ENCODE measurements around the gene MACROD2. TPM values are rescaled to one million over a fixed set of nuclear protein-coding genes. Genes with fewer than 3 reads are reported as not detected.

Gene MACROD2
- total RNA-seq, 3 donors from 2014 or later = 3.2 to 7.6 (median 6.4) TPM

DNA sequence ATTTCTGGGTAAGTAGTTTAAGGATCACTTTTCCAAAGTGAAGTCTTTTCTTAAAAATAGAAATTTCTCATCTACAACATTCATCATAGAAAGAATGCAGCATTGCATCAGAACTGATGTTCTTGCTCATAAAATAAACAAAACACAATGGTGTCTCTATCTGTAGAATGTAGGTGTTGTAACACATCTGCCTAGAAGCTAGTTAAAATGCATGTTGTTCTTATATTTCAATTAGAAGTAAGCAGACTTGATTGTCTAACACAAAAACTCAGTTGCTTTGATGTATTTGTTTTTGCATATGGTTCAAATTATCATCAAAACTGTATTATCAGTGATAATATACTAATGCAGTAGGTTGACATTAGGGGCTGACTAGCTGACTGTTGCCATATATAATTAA lies 996.8 kb downstream of the MACROD2 start:
- H3K4me1 ChIP-seq (ENCODE audit: low read depth) = peaks cover under 1% of the 10 kb centered on the region
- ATAC-seq (no peak), DNase-seq (no peak)
- intact Hi-C loops (cut with DNase I, micrococcal nuclease) = no loop called here
- no peaks in the 10 kb centered on the region for H3K36me3 ChIP-seq (ENCODE audit: low read depth)
- no peak overlapping the region for H3K4me3 ChIP-seq
- H3K9me3 ChIP-seq = no peaks in the 10 kb centered on the region
- TF ChIP-seq, protein P1, sequence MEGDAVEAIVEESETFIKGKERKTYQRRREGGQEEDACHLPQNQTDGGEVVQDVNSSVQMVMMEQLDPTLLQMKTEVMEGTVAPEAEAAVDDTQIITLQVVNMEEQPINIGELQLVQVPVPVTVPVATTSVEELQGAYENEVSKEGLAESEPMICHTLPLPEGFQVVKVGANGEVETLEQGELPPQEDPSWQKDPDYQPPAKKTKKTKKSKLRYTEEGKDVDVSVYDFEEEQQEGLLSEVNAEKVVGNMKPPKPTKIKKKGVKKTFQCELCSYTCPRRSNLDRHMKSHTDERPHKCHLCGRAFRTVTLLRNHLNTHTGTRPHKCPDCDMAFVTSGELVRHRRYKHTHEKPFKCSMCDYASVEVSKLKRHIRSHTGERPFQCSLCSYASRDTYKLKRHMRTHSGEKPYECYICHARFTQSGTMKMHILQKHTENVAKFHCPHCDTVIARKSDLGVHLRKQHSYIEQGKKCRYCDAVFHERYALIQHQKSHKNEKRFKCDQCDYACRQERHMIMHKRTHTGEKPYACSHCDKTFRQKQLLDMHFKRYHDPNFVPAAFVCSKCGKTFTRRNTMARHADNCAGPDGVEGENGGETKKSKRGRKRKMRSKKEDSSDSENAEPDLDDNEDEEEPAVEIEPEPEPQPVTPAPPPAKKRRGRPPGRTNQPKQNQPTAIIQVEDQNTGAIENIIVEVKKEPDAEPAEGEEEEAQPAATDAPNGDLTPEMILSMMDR (IDR thresholded peaks at IDR 0.05) = no peak

DNA sequence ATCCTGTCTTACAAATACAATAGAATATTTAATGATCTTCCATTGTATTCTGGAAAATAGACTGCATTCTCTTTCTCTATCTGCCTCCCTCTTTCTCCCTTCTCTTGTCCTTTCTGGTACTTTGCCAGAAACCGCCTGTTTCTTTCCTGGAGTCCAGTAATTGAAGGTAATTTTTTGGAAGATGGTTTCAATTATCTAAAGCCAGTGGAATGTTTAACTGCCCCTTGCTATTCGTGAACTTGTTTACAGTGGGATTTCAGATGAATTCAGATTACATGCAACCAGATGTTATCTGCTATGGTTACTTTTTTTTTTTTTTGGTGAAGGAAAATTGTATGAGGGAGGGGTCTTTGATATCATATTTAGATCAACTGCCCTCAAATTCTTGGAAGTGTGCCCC lies 997.6 kb downstream of the MACROD2 start:
- ATAC-seq (no peak), DNase-seq (no peak)
- H3K36me3 ChIP-seq (ENCODE audit: low read depth) = no peaks in the 10 kb centered on the region
- TF ChIP-seq, protein P1 (IDR thresholded peaks at IDR 0.05) = no peak
- no peak overlapping the region for H3K4me3 ChIP-seq
- intact Hi-C loops (cut with DNase I, micrococcal nuclease) = no loop called here
- no peaks in the 10 kb centered on the region for H3K4me1 ChIP-seq (ENCODE audit: low read depth)
- no peaks in the 10 kb centered on the region for H3K9me3 ChIP-seq

DNA sequence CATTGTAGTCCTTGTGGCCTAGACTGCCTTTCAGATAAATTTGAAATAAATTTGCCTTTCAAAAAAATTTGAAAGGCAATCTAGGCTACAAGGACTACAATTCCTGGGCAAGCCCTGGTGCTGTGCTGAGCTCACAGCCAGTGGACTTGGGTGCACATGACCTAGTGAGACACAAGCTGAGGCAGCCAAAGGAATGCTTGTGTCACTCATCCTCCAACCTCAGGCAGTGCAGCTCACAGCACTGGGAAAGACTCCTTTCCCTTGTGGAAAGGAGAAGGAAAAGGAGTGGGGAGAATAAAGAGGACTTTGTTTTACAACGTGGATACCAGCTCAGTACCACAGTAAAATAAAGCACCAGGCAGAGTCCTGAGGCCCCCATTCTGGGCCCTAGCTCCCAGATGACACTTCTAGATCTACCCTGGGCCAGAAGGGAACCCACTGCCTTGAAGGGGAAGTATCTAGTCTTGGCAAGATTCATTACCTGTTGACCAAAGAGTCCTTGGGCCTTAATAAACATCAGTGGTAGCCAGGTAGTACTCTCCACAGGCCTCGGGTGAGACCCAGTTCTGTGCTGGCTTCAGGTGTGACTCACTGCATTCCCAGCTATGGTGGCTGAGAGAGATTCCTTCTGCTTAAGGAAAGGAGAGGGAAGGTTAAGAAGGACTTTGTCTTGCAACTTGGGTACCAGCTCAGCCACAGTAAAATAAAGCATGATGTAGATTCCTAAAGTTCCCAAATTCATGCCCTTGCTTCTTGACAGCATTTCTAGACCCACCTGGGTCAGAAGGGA lies 1001.8 kb downstream of the MACROD2 start:
- DNase-seq (no peak), ATAC-seq (no peak)
- H3K9me3 ChIP-seq = no peaks in the 10 kb centered on the region
- H3K36me3 ChIP-seq (ENCODE audit: low read depth) = no peaks in the 10 kb centered on the region
- no peaks in the 10 kb centered on the region for H3K4me1 ChIP-seq (ENCODE audit: low read depth)
- H3K4me3 ChIP-seq = no peak overlapping the region
- intact Hi-C loops (cut with DNase I, micrococcal nuclease) = no loop called here
- TF ChIP-seq, protein P1 (IDR thresholded peaks at IDR 0.05) = no peak

DNA sequence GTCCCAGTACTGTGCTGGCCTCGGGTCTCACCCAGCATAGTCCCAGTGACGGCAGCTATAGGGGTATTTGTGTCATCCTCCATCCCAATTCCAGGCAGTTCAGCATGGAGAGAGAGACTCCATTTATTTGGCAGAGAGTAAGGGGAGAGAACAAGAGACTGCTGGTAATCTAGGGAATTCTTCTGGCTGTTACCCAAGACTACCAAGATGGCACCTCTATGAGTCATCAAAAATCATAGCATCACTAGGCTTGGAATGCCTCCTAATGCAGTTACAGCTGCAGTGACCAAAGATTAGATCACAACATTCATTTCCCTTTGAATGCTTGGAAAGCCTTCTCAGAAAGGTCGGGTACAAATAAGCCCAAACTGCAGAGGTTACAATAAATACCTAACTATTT lies 1002.5 kb downstream of the MACROD2 start:
- DNase-seq = no peak
- ATAC-seq = no peak
- intact Hi-C loops (cut with DNase I, micrococcal nuclease) = no loop called here

DNA sequence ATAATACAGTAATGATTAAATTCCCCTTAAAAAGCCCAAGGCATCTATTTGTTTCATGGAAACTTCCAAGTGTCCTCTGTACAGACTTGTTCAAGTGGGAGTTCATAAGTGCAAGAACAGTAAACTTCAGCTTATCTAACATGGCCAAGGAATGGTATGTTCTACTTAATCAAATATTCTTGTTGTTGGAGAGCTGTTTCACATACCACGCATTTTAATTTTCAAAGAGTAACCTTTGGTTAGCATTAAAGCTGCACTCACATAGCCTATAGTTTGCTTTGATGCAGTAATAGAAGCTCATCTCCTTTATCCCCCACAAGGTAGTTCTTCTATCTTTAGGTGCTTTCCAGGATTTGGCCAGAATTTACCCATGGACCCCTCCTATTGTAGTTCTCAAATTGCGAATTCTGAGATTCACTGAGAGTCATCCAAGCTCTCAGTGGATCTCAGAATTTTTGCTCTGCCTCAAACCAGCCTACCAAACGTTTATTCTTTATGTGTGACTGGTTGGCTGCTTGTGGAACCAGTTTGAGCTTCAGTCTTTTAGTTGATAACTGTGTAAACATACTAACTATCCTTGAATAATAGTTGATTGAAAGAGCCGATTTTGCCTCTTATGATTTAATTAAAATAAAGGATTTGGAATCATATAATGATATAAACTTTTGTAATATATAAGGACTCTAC lies 1010.1 kb downstream of the MACROD2 start:
- TF ChIP-seq, protein P1 (IDR thresholded peaks at IDR 0.05) = no peak
- Histone ChIP-seq H3K4me3 (no peak overlapping the region), H3K4me1 (ENCODE audit: low read depth) (peaks cover 8% of the 10 kb centered on the region), H3K9me3 (no peaks in the 10 kb centered on the region), H3K36me3 (ENCODE audit: low read depth) (no peaks in the 10 kb centered on the region)
- DNase-seq (no peak), ATAC-seq (no peak)
- intact Hi-C loops (cut with DNase I, micrococcal nuclease) = no loop called here

More for the DNA sequence above, 1002.5 kb downstream of the MACROD2 start:
- no peaks in the 10 kb centered on the region for H3K9me3 ChIP-seq
- no peak overlapping the region for H3K4me3 ChIP-seq
- no peaks in the 10 kb centered on the region for H3K4me1 ChIP-seq (ENCODE audit: low read depth)
- TF ChIP-seq, protein P1 (IDR thresholded peaks at IDR 0.05) = no peak
- no peaks in the 10 kb centered on the region for H3K36me3 ChIP-seq (ENCODE audit: low read depth)
